Kidney tubule cell (primary cell): Measurements from ENCODE around the gene IPCEF1.

Experiments
- DNase-seq: peaks from one replicate; pipeline ENCODE4 v3.0.0-alpha.2; 2018; ENCODE audit warnings: low spot score

Gene IPCEF1

GRCh38 chr6:154159126-154159525, 197.5 kb downstream of the IPCEF1 start:
- no peak for DNase-seq

- DNase-seq: no peak
These were observed 198.9 kb downstream of the IPCEF1 start for GRCh38 chr6:154157706-154158105.

- no peak for DNase-seq
These were observed 199.5 kb downstream of the IPCEF1 start for GRCh38 chr6:154157082-154157481.

GRCh38 chr6:154156135-154156896, 200.3 kb downstream of the IPCEF1 start:
- peak; percentile 80 for DNase-seq

- peak; percentile 71 for DNase-seq
These were observed 202.1 kb downstream of the IPCEF1 start for GRCh38 chr6:154154389-154154967.

GRCh38 chr6:154143753-154144152, 212.8 kb downstream of the IPCEF1 start:
- DNase-seq: no peak

GRCh38 chr6:154140743-154141142, 215.9 kb downstream of the IPCEF1 start:
- peak; percentile 5 for DNase-seq

GRCh38 chr6:154139892-154140291, 216.7 kb downstream of the IPCEF1 start:
- DNase-seq: no peak

- peak; percentile 55 for DNase-seq
These were observed 217.8 kb downstream of the IPCEF1 start for GRCh38 chr6:154138793-154139192.

- no peak for DNase-seq
These were observed 222.0 kb downstream of the IPCEF1 start for GRCh38 chr6:154134471-154135147.

- no peak for DNase-seq
These were observed 228.9 kb downstream of the IPCEF1 start for GRCh38 chr6:154127657-154128056.

GRCh38 chr6:154125421-154125820, 231.2 kb downstream of the IPCEF1 start:
- DNase-seq: no peak

- no peak for DNase-seq
These were observed 233.2 kb downstream of the IPCEF1 start for GRCh38 chr6:154123155-154123956.

GRCh38 chr6:154122195-154122925, 234.2 kb downstream of the IPCEF1 start:
- DNase-seq: no peak

- no peak for DNase-seq
These were observed 239.1 kb downstream of the IPCEF1 start for GRCh38 chr6:154117485-154117884.

GRCh38 chr6:154113392-154113791, 243.2 kb downstream of the IPCEF1 start:
- DNase-seq: peak; percentile 63

GRCh38 chr6:154112181-154112809, 244.3 kb downstream of the IPCEF1 start:
- DNase-seq: peak; percentile 81

GRCh38 chr6:154111025-154111424, 245.6 kb downstream of the IPCEF1 start:
- no peak for DNase-seq

- no peak for DNase-seq
These were observed 250.4 kb downstream of the IPCEF1 start for GRCh38 chr6:154106251-154106650.
